Activated effector memory CD4-positive, alpha-beta T cell treated with anti-CD3 and anti-CD28 coated beads, Interleukin-2, amount 50 U/mL, for 16 hours (primary cell): ENCODE results near the gene MAPK1.
"Not testable (repeated sequence)": the region's sequence is repeated elsewhere in the genome, so short reads cannot be mapped to it uniquely, and the experiment has no call there.

Experiments used
- DNase-seq: peaks from one replicate; pipeline ENCODE4 v3.0.0-alpha.2; 2020

Gene MAPK1

GRCh38 chr22:21724496-21724895, 142.9 kb downstream of the MAPK1 start:
- DNase-seq: not testable (repeated sequence)

- DNase-seq: not testable (repeated sequence)
These were observed 146.1 kb downstream of the MAPK1 start for GRCh38 chr22:21721195-21721852.

GRCh38 chr22:21720191-21720859, 147.1 kb downstream of the MAPK1 start:
- DNase-seq: not testable (repeated sequence)

- no peak for DNase-seq
These were observed 148.4 kb downstream of the MAPK1 start for GRCh38 chr22:21719024-21719423.

- DNase-seq: no peak
These were observed 148.9 kb downstream of the MAPK1 start for GRCh38 chr22:21718499-21718898.

GRCh38 chr22:21716395-21717122, 150.9 kb downstream of the MAPK1 start:
- DNase-seq: not testable (repeated sequence)

- no peak for DNase-seq
These were observed 152.7 kb downstream of the MAPK1 start for GRCh38 chr22:21714786-21715185.

- no peak for DNase-seq
These were observed 153.2 kb downstream of the MAPK1 start for GRCh38 chr22:21714059-21714770.

GRCh38 chr22:21713428-21714058, 153.9 kb downstream of the MAPK1 start:
- DNase-seq: no peak

GRCh38 chr22:21712751-21713427, 154.6 kb downstream of the MAPK1 start:
- peak; percentile 81 for DNase-seq

GRCh38 chr22:21711851-21712250, 155.6 kb downstream of the MAPK1 start:
- DNase-seq: no peak

GRCh38 chr22:21710156-21710555, 157.3 kb downstream of the MAPK1 start:
- DNase-seq: no peak

GRCh38 chr22:21709688-21710087, 157.8 kb downstream of the MAPK1 start:
- no peak for DNase-seq

GRCh38 chr22:21708960-21709359, 158.5 kb downstream of the MAPK1 start:
- DNase-seq: no peak

GRCh38 chr22:21707677-21708076, 159.8 kb downstream of the MAPK1 start:
- no peak for DNase-seq
